GM21717 (cell line): ENCODE data around the gene CIP2A.

Source experiments
- ATAC-seq: cut with Tn5 transposase; IDR thresholded peaks from one replicate; pipeline ENCODE4 v1.9.1; 2021; ENCODE audit warnings: mild to moderate bottlenecking, moderate library complexity; ENCODE audit not compliant: unreplicated experiment

Gene CIP2A

GRCh38 chr3:108565506-108565905, 23.7 kb downstream of the CIP2A start:
- no peak for ATAC-seq

- no peak for ATAC-seq
Measured at GRCh38 chr3:108564564-108564963, 24.7 kb downstream of the CIP2A start.

GRCh38 chr3:108562565-108562964, 26.7 kb downstream of the CIP2A start:
- ATAC-seq: no peak

DNA sequence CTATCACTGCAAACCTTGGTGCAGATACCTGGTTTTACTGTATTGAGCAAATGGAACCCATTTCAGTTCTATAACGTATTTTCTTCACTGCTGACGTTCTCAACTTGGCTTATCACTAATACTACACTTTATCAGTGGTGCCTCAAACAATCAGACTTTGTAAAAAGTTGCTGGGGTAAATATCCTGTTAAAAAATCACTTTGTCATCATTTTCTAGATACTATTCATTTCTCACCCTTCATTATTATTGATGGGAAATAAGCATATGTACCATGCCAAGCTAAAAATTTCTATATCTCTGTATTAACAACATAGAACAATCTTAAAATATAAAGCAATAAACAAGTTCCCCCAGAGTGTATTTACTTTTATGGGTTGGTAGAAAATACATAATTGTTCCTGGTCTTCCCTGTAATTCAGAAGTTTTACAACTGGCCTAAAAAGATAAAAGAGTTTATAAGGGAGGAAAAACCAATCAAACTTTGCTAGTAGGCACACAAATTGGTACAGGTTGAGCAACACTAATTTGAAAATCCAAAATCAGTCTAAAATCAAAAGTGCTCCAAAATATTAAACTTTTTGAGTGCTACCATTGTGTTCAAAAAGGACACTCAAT, 33.2 kb downstream of the CIP2A start:
- ATAC-seq: no peak

GRCh38 chr3:108554913-108555571, 34.2 kb downstream of the CIP2A start:
- no peak for ATAC-seq

DNA sequence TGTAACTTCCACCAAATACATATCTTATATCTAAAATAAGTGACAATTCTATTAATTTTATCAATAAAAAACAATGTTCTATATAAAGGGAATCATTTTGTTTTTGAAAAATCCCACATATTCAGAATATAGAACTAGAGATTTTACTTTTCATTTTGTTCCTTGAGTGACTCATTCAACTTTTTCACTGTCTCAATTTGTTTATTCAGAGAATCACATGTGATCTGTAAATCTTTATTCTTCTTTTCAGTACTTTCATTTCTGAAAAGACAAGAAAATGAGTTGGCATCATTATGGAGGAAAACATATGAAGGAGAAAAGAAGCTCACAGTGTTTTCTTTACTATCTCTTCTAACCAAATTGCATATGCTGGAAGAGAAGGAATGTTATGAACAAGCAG, 35.0 kb downstream of the CIP2A start:
- ATAC-seq: no peak

DNA sequence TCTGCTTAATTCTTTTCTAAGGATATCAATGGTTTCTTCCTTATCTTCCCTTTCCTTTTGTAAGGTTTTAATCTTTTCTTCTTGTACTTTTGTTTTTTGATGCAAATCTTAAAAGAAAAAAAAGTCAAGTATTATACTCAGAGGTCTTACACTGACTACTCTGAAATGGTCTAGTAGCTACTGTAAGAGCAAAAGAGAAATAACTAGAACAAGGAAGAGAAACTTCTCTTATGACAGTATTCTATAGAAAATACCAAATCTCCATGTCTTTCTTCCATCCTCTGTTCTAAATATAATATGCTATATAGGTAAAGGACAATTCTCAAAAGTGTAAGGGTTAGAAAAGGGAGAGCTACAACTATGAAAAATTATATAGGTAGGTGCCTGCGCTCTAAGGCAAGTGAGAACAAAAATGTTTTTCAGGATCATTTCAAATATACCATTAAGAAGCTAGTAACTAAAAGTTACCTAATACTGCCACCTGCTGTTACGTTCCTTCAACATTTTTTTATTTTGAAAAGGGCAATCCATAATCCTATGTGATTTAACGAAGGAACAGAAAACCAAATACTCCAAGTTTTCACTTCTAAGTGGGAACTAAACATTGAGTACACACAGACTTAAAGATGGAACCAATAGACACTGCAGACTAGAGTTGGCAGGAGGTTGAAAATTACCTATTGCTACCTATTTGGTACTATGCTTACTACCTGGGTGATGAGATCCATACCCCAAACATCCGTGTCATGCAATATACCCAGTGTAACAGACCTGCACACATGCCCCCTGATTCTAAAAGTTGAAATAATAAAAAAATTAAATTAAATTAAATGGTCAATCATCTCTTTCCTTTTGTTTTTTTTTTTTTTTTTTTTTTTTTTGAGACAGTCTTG, 36.7 kb downstream of the CIP2A start:
- ATAC-seq: peak; percentile 52

- no peak for ATAC-seq
Measured at GRCh38 chr3:108548886-108549285, 40.4 kb downstream of the CIP2A start.

- no peak for ATAC-seq
Measured at GRCh38 chr3:108548304-108548703, 40.9 kb downstream of the CIP2A start.

DNA sequence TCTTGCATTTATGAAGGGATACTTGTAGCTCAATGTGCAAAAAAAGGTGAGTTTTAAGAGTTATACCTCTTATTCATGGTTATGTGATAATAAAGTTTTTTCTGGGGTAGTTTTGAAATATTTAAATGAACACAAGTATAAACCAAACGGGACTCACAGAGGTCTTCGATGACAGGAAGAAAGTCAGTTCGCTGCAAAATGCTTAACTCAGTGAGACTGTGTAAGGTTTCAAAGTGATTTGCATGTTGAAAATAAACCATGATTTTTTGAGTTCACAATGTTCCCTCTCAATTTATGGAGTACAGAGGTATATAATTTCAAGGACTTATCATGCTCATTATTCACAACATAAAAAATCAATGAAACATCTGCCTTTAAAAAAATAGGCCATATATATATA, 42.5 kb downstream of the CIP2A start:
- no peak for ATAC-seq

DNA sequence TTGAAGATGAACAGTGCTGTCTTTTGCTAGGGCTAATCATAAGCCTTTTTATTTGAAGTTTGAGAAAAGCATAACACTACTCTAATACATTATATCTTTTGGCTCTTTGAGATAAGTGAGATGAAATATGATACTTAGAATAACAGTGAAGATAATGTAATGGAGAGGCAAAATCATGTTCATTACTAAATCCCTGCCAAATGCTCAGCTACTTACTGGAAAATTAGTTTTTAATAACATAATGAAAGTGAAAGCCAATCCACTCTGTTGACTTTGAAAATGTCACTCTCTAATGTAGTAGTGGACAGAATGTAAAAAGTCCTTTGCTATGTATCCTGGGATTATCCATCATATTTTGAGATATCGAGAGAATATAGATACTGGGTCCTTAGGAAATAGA, 43.0 kb downstream of the CIP2A start:
- ATAC-seq: no peak

DNA sequence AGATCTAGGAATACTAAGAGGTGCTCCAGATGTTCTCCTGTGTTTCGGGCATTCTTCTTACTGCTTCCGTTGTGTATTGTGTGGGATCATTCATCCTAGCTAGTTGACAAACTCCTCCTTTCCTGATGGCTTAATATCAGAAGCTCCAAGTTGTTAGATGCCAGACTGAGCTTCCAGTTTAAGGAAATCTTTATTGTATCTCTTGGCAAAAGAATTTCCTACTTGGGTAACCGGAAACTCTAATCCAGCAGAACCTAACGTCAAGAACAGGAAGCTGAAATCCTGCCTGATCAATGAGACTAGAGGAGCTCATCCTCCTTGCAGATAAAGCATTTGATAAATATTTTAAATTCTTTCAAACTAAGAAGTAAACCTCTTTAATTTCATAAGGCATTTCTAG, 51.2 kb downstream of the CIP2A start:
- ATAC-seq: no peak

DNA sequence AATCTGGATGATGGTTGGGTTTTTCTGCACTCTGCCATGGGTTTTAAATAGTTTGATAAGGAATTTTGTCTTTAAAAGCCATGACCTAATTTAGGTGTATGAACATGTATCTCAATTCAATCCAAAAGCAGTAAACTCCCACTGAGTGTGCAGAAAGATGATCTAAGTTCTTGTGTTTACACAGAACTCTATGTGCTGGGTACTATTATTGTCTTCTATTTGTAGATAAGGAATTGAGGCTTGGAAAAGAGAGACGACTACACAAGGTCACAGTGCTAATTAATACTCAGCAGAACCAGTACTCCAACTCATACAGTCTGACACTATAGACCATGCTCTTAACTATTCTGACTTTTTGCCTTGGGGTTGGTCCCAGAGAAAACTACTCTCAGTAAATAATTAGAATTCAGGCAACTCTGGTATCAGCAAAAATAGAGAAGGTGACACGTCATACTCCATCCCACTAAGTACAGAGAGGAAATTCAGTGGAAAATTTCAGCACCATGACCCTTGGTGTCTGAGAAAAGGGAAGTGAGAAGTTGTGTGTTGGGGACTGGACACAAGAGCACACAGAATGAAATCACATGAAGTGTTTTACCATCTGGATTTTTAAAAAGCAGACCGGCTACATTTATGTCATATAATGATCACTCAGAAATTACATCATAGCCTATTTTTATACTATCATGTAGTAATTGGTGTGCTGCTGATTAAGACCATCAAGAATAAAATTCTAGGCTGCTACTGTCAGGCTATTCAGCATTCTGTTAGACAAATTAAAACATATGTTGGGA, 60.6 kb downstream of the CIP2A start:
- ATAC-seq: peak; percentile 98

DNA sequence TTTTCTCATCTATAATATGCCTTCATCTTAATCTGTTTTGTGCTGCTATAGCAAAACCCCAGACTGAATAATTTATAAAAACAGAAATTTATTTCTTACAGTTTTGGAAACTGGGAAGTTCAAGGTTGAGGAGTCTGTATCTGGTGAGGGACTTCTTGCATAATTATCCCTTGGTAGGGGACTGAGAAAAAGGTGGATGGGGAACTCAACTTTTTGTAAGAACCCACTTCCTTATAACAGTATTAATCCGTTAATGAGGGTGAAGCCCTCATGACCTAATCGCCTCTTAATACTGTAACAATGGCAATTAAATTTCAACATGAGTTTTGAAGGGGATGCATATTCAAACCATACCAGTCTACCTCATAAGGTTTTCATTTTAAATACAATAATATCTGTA, 61.4 kb downstream of the CIP2A start:
- ATAC-seq: no peak

- no peak for ATAC-seq
Measured at GRCh38 chr3:108527109-108527508, 62.1 kb downstream of the CIP2A start.

- no peak for ATAC-seq
Measured at GRCh38 chr3:108525971-108526370, 63.3 kb downstream of the CIP2A start.

DNA sequence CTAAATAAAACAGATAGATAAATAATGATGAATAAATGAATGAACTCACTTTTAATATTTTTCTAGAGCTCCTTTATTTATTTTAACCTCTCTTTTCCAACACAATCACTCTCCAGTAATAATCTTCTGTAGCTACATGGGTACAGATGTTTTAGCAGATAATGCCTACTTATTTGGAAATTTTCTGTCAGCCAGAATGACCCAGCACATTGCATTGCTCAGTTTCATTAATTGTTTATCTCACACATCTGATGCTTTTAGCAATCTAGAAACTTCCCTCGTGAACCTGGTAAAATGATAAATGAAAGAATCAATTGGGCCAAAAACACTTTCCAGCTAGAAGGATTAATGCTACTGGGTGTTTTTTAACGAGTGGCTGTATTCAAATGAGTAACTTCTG, 64.0 kb downstream of the CIP2A start:
- ATAC-seq: no peak

- no peak for ATAC-seq
Measured at GRCh38 chr3:108524537-108524936, 64.7 kb downstream of the CIP2A start.

GRCh38 chr3:108518895-108519294, 70.3 kb downstream of the CIP2A start:
- ATAC-seq: no peak

- no peak for ATAC-seq
Measured at GRCh38 chr3:108516881-108517280, 72.4 kb downstream of the CIP2A start.

GRCh38 chr3:108513961-108514360, 75.3 kb downstream of the CIP2A start:
- no peak for ATAC-seq
